G401.6 (cell line): ENCODE measurements around the gene RIIAD1.
"Not testable (repeated sequence)": the region's sequence is repeated elsewhere in the genome, so short reads cannot be mapped to it uniquely, and the experiment has no call there.

Experiments used
- FAIRE-seq: peaks from 2 replicates; lab custom pipeline; 2012; peaks lifted over from hg19 to GRCh38; lab: Jason Lieb, UNC

The RIIAD1 gene

GRCh38 chr1:151711044-151711800 lies 10.1 kb upstream of the RIIAD1 start:
- FAIRE-seq = no peak

- no peak for FAIRE-seq
These were observed 9.4 kb upstream of the RIIAD1 start for GRCh38 chr1:151711951-151712350.

- no peak for FAIRE-seq
These were observed 8.3 kb upstream of the RIIAD1 start for GRCh38 chr1:151713044-151713443.

- FAIRE-seq = no peak
These were observed 7.4 kb upstream of the RIIAD1 start for GRCh38 chr1:151713874-151714273.

GRCh38 chr1:151714820-151715725 lies 6.2 kb upstream of the RIIAD1 start:
- FAIRE-seq = no peak

- FAIRE-seq = no peak
These were observed 5.5 kb upstream of the RIIAD1 start for GRCh38 chr1:151715726-151716404.

- no peak for FAIRE-seq
These were observed 4.9 kb upstream of the RIIAD1 start for GRCh38 chr1:151716405-151716762.

GRCh38 chr1:151716771-151717631 lies 4.3 kb upstream of the RIIAD1 start, which contains the start of gene CELF3:
Gene CELF3 (minus strand): TSS chr1:151716803. CDS start chr1:151716020, 783 bp downstream.
- FAIRE-seq = no peak

GRCh38 chr1:151718011-151718431 lies 3.3 kb upstream of the RIIAD1 start:
- no peak for FAIRE-seq

- no peak for FAIRE-seq
These were observed 2.7 kb upstream of the RIIAD1 start for GRCh38 chr1:151718666-151719065.

GRCh38 chr1:151720125-151720524 lies 1.2 kb upstream of the RIIAD1 start:
- no peak for FAIRE-seq

- no peak for FAIRE-seq
These were observed 768 bp upstream of the RIIAD1 start for GRCh38 chr1:151720554-151720953.

GRCh38 chr1:151721788-151722510 lies 627 bp downstream of the RIIAD1 start:
- FAIRE-seq = no peak

GRCh38 chr1:151723726-151724370 lies 2.5 kb downstream of the RIIAD1 start:
- no peak for FAIRE-seq

- FAIRE-seq = no peak
These were observed 7.1 kb downstream of the RIIAD1 start for GRCh38 chr1:151728151-151729054.

GRCh38 chr1:151729157-151729965 lies 8.0 kb downstream of the RIIAD1 start:
- FAIRE-seq = no peak

GRCh38 chr1:151729966-151730291 lies 8.6 kb downstream of the RIIAD1 start:
- FAIRE-seq = no peak

- FAIRE-seq = no peak
These were observed 11.8 kb downstream of the RIIAD1 start for GRCh38 chr1:151733126-151733525.

- FAIRE-seq = not testable (repeated sequence)
These were observed 12.7 kb downstream of the RIIAD1 start for GRCh38 chr1:151733995-151734394.
